OCI-LY1 (cell line): Measurements from ENCODE around the gene OR10P1.
"Not testable (repeated sequence)": the region's sequence is repeated elsewhere in the genome, so short reads cannot be mapped to it uniquely, and the experiment has no call there.

Experiments used
- H2AFZ ChIP-seq: fragments of 200-600 bp; sonication (generic), shearing (Covaris generic); 2 replicates; pipeline ENCODE4 v1.6.0; 2014; ENCODE audit warnings: antibody characterized with exemption, mild to moderate bottlenecking, low read length
- H3F3A ChIP-seq: fragments of 200-600 bp; sonication (generic), shearing (Covaris generic); 2 replicates; pipeline ENCODE4 v1.6.0; 2014; ENCODE audit warnings: mild to moderate bottlenecking, antibody characterized with exemption, low read length, moderate library complexity; ENCODE audit not compliant: insufficient read depth
- H3K27ac ChIP-seq: fragments of 200-600 bp; sonication (generic); 2 replicates; pipeline ENCODE4 v1.5.1; 2014; ENCODE audit warnings: low read length, mixed run types, mild to moderate bottlenecking, low read depth; ENCODE audit not compliant: poor library complexity, severe bottlenecking
- H3K27me3 ChIP-seq: fragments of 200-600 bp; sonication (generic); 2 replicates; pipeline ENCODE4 v1.6.0; 2014; ENCODE audit warnings: antibody characterized with exemption, mild to moderate bottlenecking, low read length, moderate library complexity; ENCODE audit not compliant: insufficient read depth
- H3K36me3 ChIP-seq: fragments of 200-600 bp; sonication (generic); 2 replicates; pipeline ENCODE4 v1.6.1; 2014; ENCODE audit warnings: mild to moderate bottlenecking, antibody characterized with exemption, low read length, moderate library complexity, mixed read lengths; ENCODE audit not compliant: insufficient read depth
- H3K4me1 ChIP-seq: fragments of 200-600 bp; sonication (generic); 2 replicates; pipeline ENCODE4 v1.5.1; 2014; ENCODE audit warnings: mild to moderate bottlenecking, low read length, moderate library complexity; ENCODE audit not compliant: insufficient read depth, severe bottlenecking
- H3K4me2 ChIP-seq: fragments of 200-600 bp; sonication (generic), shearing (Covaris generic); 2 replicates; pipeline ENCODE4 v1.6.1; 2014; ENCODE audit warnings: low read length
- H3K4me3 ChIP-seq: fragments of 200-600 bp; sonication (generic); 2 replicates; pipeline ENCODE4 v1.5.1; 2014; ENCODE audit warnings: low read length, low read depth, mild to moderate bottlenecking, mixed read lengths; ENCODE audit not compliant: poor library complexity, severe bottlenecking
- H3K79me2 ChIP-seq: fragments of 200-600 bp; shearing (Covaris generic); 2 replicates; pipeline ENCODE4 v1.6.1; 2016; ENCODE audit warnings: mixed run types, low read length, mixed read lengths; ENCODE audit not compliant: insufficient read depth
- H3K9ac ChIP-seq: fragments of 200-600 bp; sonication (generic), shearing (Covaris generic); 2 replicates; pipeline ENCODE4 v1.6.1; 2014; ENCODE audit warnings: mild to moderate bottlenecking, low read length, mixed read lengths
- H3K9me2 ChIP-seq: fragments of 200-600 bp; sonication (generic), shearing (Covaris generic); 2 replicates; pipeline ENCODE4 v1.6.1; 2014; ENCODE audit warnings: low read depth, mild to moderate bottlenecking, low read length, mixed read lengths
- H3K9me3 ChIP-seq: fragments of 200-600 bp; shearing (Covaris generic); 2 replicates; pipeline ENCODE4 v1.6.1; 2014; ENCODE audit warnings: low read length, mixed read lengths
- H4K20me1 ChIP-seq: fragments of 200-600 bp; sonication (generic), shearing (Covaris generic); 2 replicates; pipeline ENCODE4 v1.6.0; 2016; ENCODE audit warnings: mild to moderate bottlenecking, low read length; ENCODE audit not compliant: insufficient read depth
- CTCF ChIP-seq: fragments of 200-600 bp; sonication (generic), shearing (Covaris generic); IDR thresholded peaks from 2 replicates; pipeline ENCODE4 v1.5.1; 2017; ENCODE audit warnings: mild to moderate bottlenecking, antibody characterized with exemption, low read length, moderate library complexity, mixed read lengths
- EZH2 ChIP-seq: fragments of 200-600 bp; sonication (generic), shearing (Covaris generic); IDR thresholded peaks from 2 replicates; pipeline ENCODE4 v1.8.0; 2017; ENCODE audit warnings: borderline replicate concordance, mixed run types, mild to moderate bottlenecking, antibody characterized with exemption, low read length, moderate library complexity, mixed read lengths

The OR10P1 gene

GRCh38 chr12:55636853-55637252, at the start of gene OR10P1:
Gene OR10P1, plus strand, starts transcription at chr12:55636892. Its CDS starts 0 bp downstream, at chr12:55636892.
- no peaks in the 10 kb centered on the region for H3K36me3 ChIP-seq
- no peaks in the 10 kb centered on the region for H4K20me1 ChIP-seq
- H3K9ac ChIP-seq: no peak within 1 kb of the TSS
- H3K4me1 ChIP-seq: peaks cover 1% of the 10 kb centered on the region
- H3F3A ChIP-seq: no peaks in the 10 kb centered on the region
- no peak within 1 kb of the TSS for H3K4me3 ChIP-seq
- H3K9me2 ChIP-seq: no peaks in the 10 kb centered on the region
- H3K4me2 ChIP-seq: no peak within 1 kb of the TSS
- H3K27ac ChIP-seq: no peak within 1 kb of the TSS
- TF ChIP-seq CTCF (no peak), EZH2 (no peak)
- no peak within 1 kb of the TSS for H2AFZ ChIP-seq
- H3K79me2 ChIP-seq: no peaks in the 10 kb centered on the region
- no peaks in the 10 kb centered on the region for H3K9me3 ChIP-seq
- peaks cover 6% of the 10 kb centered on the region; the same call in 1 of the 2 replicates for H3K27me3 ChIP-seq

GRCh38 chr12:55590152-55590551, 46.5 kb upstream of the OR10P1 start:
- not testable (repeated sequence) for H3K4me3 ChIP-seq, H3K36me3 ChIP-seq, H3K27ac ChIP-seq, H2AFZ ChIP-seq, H3K27me3 ChIP-seq, H3K9me3 ChIP-seq, H3F3A ChIP-seq, H3K4me2 ChIP-seq, H3K79me2 ChIP-seq, H3K9me2 ChIP-seq, H3K9ac ChIP-seq, H3K4me1 ChIP-seq, H4K20me1 ChIP-seq

GRCh38 chr12:55607821-55608594, 28.7 kb upstream of the OR10P1 start:
- Histone ChIP-seq H3K9me3 (no peaks in the 10 kb centered on the region), H3K4me3 (no peak overlapping the region), H3K27ac (no peak overlapping the region), H3K79me2 (no peaks in the 10 kb centered on the region), H4K20me1 (no peaks in the 10 kb centered on the region), H3K36me3 (no peaks in the 10 kb centered on the region), H3K4me1 (no peaks in the 10 kb centered on the region), H3K27me3 (no peaks in the 10 kb centered on the region), H3K4me2 (no peak overlapping the region), H3K9ac (no peak overlapping the region), H3K9me2 (no peaks in the 10 kb centered on the region), H2AFZ (no peak overlapping the region), H3F3A (no peaks in the 10 kb centered on the region)
- no peak for TF ChIP-seq EZH2
- no peak for TF ChIP-seq CTCF

GRCh38 chr12:55610598-55610997, 26.1 kb upstream of the OR10P1 start:
- Histone ChIP-seq H3K9ac (no peak overlapping the region), H3K9me2 (no peaks in the 10 kb centered on the region), H3K27me3 (no peaks in the 10 kb centered on the region), H3K9me3 (no peaks in the 10 kb centered on the region), H3K4me2 (no peak overlapping the region), H3K79me2 (no peaks in the 10 kb centered on the region), H3K36me3 (no peaks in the 10 kb centered on the region), H3K27ac (no peak overlapping the region), H3F3A (no peaks in the 10 kb centered on the region), H3K4me1 (no peaks in the 10 kb centered on the region), H3K4me3 (no peak overlapping the region), H4K20me1 (no peaks in the 10 kb centered on the region), H2AFZ (no peak overlapping the region)
- no peak for TF ChIP-seq EZH2
- no peak for TF ChIP-seq CTCF
